Subcutaneous adipose tissue (tissue), 4 donors: ENCODE measurements around the gene CDH4. TPM values are rescaled to one million over a fixed set of nuclear protein-coding genes. Genes with fewer than 3 reads are reported as not detected.

Experiments used
- CTCF ChIP-seq: fragments of 450-650 bp; IDR thresholded peaks from one replicate; pipeline ENCODE4 v1.5.1; 2016; ENCODE audit warnings: low read depth, mild to moderate bottlenecking, control low read depth, antibody characterized with exemption, moderate library complexity
- total RNA-seq, 4 donors: library from RNA; depleted of rRNA; stranded (reverse); fragments of >200 nt; gene quantifications; one replicate each; pipeline ENCODE4 v1.1.0, GENCODE V29; 2016

Gene CDH4
- total RNA-seq, 4 donors from 2014 or later, result not detected

- TF ChIP-seq CTCF, result no peak
These were observed 51.2 kb downstream of the CDH4 start for GRCh38 chr20:61303217-61303616.

GRCh38 chr20:61303675-61304074 lies 51.6 kb downstream of the CDH4 start:
- no peak for TF ChIP-seq CTCF

GRCh38 chr20:61304750-61305149 lies 52.7 kb downstream of the CDH4 start:
- no peak for TF ChIP-seq CTCF

GRCh38 chr20:61306937-61307475 lies 54.9 kb downstream of the CDH4 start:
- TF ChIP-seq CTCF, result no peak

- TF ChIP-seq CTCF, result no peak
These were observed 55.8 kb downstream of the CDH4 start for GRCh38 chr20:61307686-61308476.

- no peak for TF ChIP-seq CTCF
These were observed 56.4 kb downstream of the CDH4 start for GRCh38 chr20:61308477-61308774.

- no peak for TF ChIP-seq CTCF
These were observed 58.9 kb downstream of the CDH4 start for GRCh38 chr20:61310954-61311353.
